GM23338 (cell line): ENCODE measurements around the gene ZNF527. TPM values are rescaled to one million over a fixed set of nuclear protein-coding genes. Genes with fewer than 3 reads are reported as not detected.

ENCODE experiments used
- ATAC-seq: fragments of 200-7000 bp; cut with Tn5 transposase; 3 replicates; pipeline ENCODE4 v1.9.1; 2020
- DNase-seq: peaks from one replicate; pipeline ENCODE4 v3.0.0-alpha.2; 2015; ENCODE audit warnings: low spot score
- H2AFZ ChIP-seq: fragments of 200-600 bp; sonication (generic); 2 replicates; pipeline ENCODE4 v1.8.0; 2016; ENCODE audit warnings: antibody characterized with exemption, mild to moderate bottlenecking, moderate library complexity
- H3F3A ChIP-seq: fragments of 200-600 bp; sonication (generic); replicated peaks from 2 replicates; pipeline ENCODE4 v1.8.0; 2017; ENCODE audit warnings: antibody characterized with exemption, mixed run types, low read depth
- H3K27ac ChIP-seq: fragments of 200-600 bp; sonication (generic); 2 replicates; pipeline ENCODE4 v1.6.1; 2016; ENCODE audit warnings: low read depth
- H3K27me3 ChIP-seq: fragments of 200-600 bp; sonication (generic); 2 replicates; pipeline ENCODE4 v1.8.0; 2016; ENCODE audit warnings: mild to moderate bottlenecking, mixed run types, moderate library complexity; ENCODE audit not compliant: insufficient read depth
- H3K36me3 ChIP-seq: fragments of 200-600 bp; sonication (generic); 2 replicates; pipeline ENCODE4 v1.8.0; 2016; ENCODE audit warnings: mild to moderate bottlenecking; ENCODE audit not compliant: insufficient read depth
- H3K4me1 ChIP-seq: fragments of 200-600 bp; sonication (generic); 2 replicates; pipeline ENCODE4 v1.8.0; 2016; ENCODE audit warnings: mild to moderate bottlenecking, moderate library complexity; ENCODE audit not compliant: insufficient read depth
- H3K4me2 ChIP-seq: fragments of 200-600 bp; sonication (generic); 2 replicates; pipeline ENCODE4 v1.7.1; 2017; ENCODE audit warnings: mixed run types
- H3K4me3 ChIP-seq: fragments of 200-600 bp; sonication (generic); 2 replicates; pipeline ENCODE4 v1.6.1; 2016; ENCODE audit warnings: mixed run types
- H3K79me2 ChIP-seq: fragments of 200-600 bp; sonication (generic); replicated peaks from 2 replicates; pipeline ENCODE4 v1.8.0; 2017; ENCODE audit warnings: mild to moderate bottlenecking; ENCODE audit not compliant: insufficient read depth
- H3K9me2 ChIP-seq: fragments of 200-600 bp; sonication (generic); 2 replicates; pipeline ENCODE4 v1.8.0; 2017; ENCODE audit not compliant: insufficient read depth
- H4K20me1 ChIP-seq: fragments of 200-600 bp; sonication (generic); replicated peaks from 2 replicates; pipeline ENCODE4 v1.8.0; 2017; ENCODE audit warnings: mild to moderate bottlenecking; ENCODE audit not compliant: insufficient read depth
- H3K27ac Mint-ChIP-seq: 2 replicates; pipeline ENCODE4 v1.8.0; 2020; ENCODE audit warnings: inconsistent platforms, mild to moderate bottlenecking, moderate library complexity, mixed read lengths
- H3K27me3 Mint-ChIP-seq: 3 replicates; pipeline ENCODE4 v1.8.0; 2022; ENCODE audit warnings: low read depth, mild to moderate bottlenecking, moderate library complexity, mixed read lengths, inconsistent platforms; ENCODE audit not compliant: insufficient read depth, poor library complexity
- H3K36me3 Mint-ChIP-seq: 3 replicates; pipeline ENCODE4 v1.8.0; 2021; ENCODE audit warnings: low read depth, mild to moderate bottlenecking, inconsistent platforms, moderate library complexity, mixed read lengths
- H3K4me1 Mint-ChIP-seq: 3 replicates; pipeline ENCODE4 v1.8.0; 2020; ENCODE audit warnings: mild to moderate bottlenecking, inconsistent platforms, mixed read lengths
- H3K4me3 Mint-ChIP-seq: 3 replicates; pipeline ENCODE4 v1.8.0; 2021; ENCODE audit warnings: moderate library complexity, mild to moderate bottlenecking, inconsistent platforms, mixed read lengths
- H3K9me3 Mint-ChIP-seq: 3 replicates; pipeline ENCODE4 v1.8.0; 2020; ENCODE audit warnings: moderate library complexity, mild to moderate bottlenecking, inconsistent platforms, mixed read lengths
- CREB1 ChIP-seq: fragments of 250-450 bp; sonication (Bioruptor Pico); IDR thresholded peaks from 2 replicates; pipeline ENCODE4 v1.5.0; 2020; ENCODE audit warnings: low read depth, mild to moderate bottlenecking, moderate library complexity
- CTCF ChIP-seq, 2 experiments: fragments of 200-600 bp in 1 of 2; sonication (generic) in 1 of 2; conservative IDR thresholded peaks; 2 replicates each; pipeline versions ENCODE4 v1.5.1 to v1.6.1; 2016 to 2017; ENCODE audit warnings: antibody characterized with exemption in 2 of 2, low read depth in 2 of 2, mild to moderate bottlenecking in 2 of 2, moderate library complexity in 1 of 2
- ETS1 ChIP-seq: IDR thresholded peaks from 2 replicates; pipeline ENCODE4 v1.6.1; 2016; ENCODE audit warnings: antibody characterized with exemption
- EZH2 ChIP-seq: fragments of 200-600 bp; sonication (generic); IDR thresholded peaks from one replicate; pipeline ENCODE4 v1.8.0; 2017; ENCODE audit warnings: antibody characterized with exemption, mild to moderate bottlenecking, low read depth; ENCODE audit not compliant: unreplicated experiment
- EZH2phosphoT487 ChIP-seq: fragments of 200-600 bp; sonication (generic); IDR thresholded peaks from one replicate; pipeline ENCODE4 v1.8.1; 2018; ENCODE audit warnings: antibody characterized with exemption; ENCODE audit not compliant: unreplicated experiment
- JUNB ChIP-seq: IDR thresholded peaks from one replicate; pipeline ENCODE4 v1.6.1; 2016; ENCODE audit warnings: antibody characterized with exemption; ENCODE audit not compliant: unreplicated experiment
- NANOG ChIP-seq: IDR thresholded peaks from 2 replicates; pipeline ENCODE4 v1.6.1; 2016; ENCODE audit warnings: antibody characterized with exemption, borderline replicate concordance
- POLR2AphosphoS5 ChIP-seq: IDR thresholded peaks from 2 replicates; pipeline ENCODE4 v1.6.1; 2016; ENCODE audit warnings: antibody characterized with exemption, low read depth
- STAT1 ChIP-seq: IDR thresholded peaks from one replicate; pipeline ENCODE4 v1.6.1; 2016; ENCODE audit warnings: antibody characterized with exemption; ENCODE audit not compliant: unreplicated experiment
- ZNF114 ChIP-seq: fragments of 250-450 bp; sonication (Bioruptor Pico); IDR thresholded peaks from 2 replicates; pipeline ENCODE4 v1.5.0; 2020; ENCODE audit warnings: mild to moderate bottlenecking, moderate library complexity
- ZNF331 ChIP-seq: fragments of 250-450 bp; sonication (Bioruptor Pico); IDR thresholded peaks from 2 replicates; pipeline ENCODE4 v1.5.0; 2020; ENCODE audit warnings: low read depth, mild to moderate bottlenecking, moderate library complexity
- polyA plus RNA-seq: library from polyadenylated mRNA; unstranded; fragments of >200 nt; fragmentation: Nextera tagmentation; extraction: Ambion mirVana; gene quantifications from 2 replicates; pipeline ENCODE4 v1.2.1, GENCODE V29; 2016
- total RNA-seq: library from RNA; depleted of rRNA; stranded (reverse); fragments of >200 nt; shearing (Covaris generic); gene quantifications from 2 replicates; pipeline ENCODE4 v1.2.3, GENCODE V29; 2014
- TF ChIP-seq, protein P1 (sequence below): fragments of 250-450 bp; sonication (Bioruptor Pico); IDR thresholded peaks from 2 replicates; pipeline ENCODE4 v1.5.0; 2020; ENCODE audit warnings: mild to moderate bottlenecking, moderate library complexity
- TF ChIP-seq, protein P2 (sequence below): IDR thresholded peaks from one replicate; pipeline ENCODE4 v1.6.1; 2018; ENCODE audit warnings: antibody characterized with exemption; ENCODE audit not compliant: unreplicated experiment

Gene ZNF527
- total and polyA plus RNA-seq, 2 experiments from 2014 or later, result 0.97 to 7.9 TPM

- no peak overlapping the region for H3K27ac Mint-ChIP-seq
- H3K4me3 ChIP-seq, result no peak overlapping the region
- H3K27me3 Mint-ChIP-seq, result peaks cover 13% of the 10 kb centered on the region
- H2AFZ ChIP-seq, result no peak overlapping the region
- peaks cover 26% of the 10 kb centered on the region for H3K79me2 ChIP-seq
- H3K27me3 ChIP-seq, result no peaks in the 10 kb centered on the region
- no peaks in the 10 kb centered on the region for H3K9me3 Mint-ChIP-seq
- H4K20me1 ChIP-seq, result peaks cover 3% of the 10 kb centered on the region; the same call in 1 of the 2 replicates
- TF ChIP-seq NANOG (no peak), JUNB (no peak), STAT1 (no peak), ETS1 (no peak), EZH2 (no peak), ZNF331 (CRISPR knock-in tag) (no peak), ZNF114 (CRISPR knock-in tag) (no peak), POLR2AphosphoS5 (no peak), CTCF (conservative IDR thresholded peaks at IDR 0.05; ENCODE audit: low read depth in 2 of 2) (no peak), CREB1 (CRISPR knock-in tag) (no peak), EZH2phosphoT487 (no peak)
- TF ChIP-seq, protein P1, sequence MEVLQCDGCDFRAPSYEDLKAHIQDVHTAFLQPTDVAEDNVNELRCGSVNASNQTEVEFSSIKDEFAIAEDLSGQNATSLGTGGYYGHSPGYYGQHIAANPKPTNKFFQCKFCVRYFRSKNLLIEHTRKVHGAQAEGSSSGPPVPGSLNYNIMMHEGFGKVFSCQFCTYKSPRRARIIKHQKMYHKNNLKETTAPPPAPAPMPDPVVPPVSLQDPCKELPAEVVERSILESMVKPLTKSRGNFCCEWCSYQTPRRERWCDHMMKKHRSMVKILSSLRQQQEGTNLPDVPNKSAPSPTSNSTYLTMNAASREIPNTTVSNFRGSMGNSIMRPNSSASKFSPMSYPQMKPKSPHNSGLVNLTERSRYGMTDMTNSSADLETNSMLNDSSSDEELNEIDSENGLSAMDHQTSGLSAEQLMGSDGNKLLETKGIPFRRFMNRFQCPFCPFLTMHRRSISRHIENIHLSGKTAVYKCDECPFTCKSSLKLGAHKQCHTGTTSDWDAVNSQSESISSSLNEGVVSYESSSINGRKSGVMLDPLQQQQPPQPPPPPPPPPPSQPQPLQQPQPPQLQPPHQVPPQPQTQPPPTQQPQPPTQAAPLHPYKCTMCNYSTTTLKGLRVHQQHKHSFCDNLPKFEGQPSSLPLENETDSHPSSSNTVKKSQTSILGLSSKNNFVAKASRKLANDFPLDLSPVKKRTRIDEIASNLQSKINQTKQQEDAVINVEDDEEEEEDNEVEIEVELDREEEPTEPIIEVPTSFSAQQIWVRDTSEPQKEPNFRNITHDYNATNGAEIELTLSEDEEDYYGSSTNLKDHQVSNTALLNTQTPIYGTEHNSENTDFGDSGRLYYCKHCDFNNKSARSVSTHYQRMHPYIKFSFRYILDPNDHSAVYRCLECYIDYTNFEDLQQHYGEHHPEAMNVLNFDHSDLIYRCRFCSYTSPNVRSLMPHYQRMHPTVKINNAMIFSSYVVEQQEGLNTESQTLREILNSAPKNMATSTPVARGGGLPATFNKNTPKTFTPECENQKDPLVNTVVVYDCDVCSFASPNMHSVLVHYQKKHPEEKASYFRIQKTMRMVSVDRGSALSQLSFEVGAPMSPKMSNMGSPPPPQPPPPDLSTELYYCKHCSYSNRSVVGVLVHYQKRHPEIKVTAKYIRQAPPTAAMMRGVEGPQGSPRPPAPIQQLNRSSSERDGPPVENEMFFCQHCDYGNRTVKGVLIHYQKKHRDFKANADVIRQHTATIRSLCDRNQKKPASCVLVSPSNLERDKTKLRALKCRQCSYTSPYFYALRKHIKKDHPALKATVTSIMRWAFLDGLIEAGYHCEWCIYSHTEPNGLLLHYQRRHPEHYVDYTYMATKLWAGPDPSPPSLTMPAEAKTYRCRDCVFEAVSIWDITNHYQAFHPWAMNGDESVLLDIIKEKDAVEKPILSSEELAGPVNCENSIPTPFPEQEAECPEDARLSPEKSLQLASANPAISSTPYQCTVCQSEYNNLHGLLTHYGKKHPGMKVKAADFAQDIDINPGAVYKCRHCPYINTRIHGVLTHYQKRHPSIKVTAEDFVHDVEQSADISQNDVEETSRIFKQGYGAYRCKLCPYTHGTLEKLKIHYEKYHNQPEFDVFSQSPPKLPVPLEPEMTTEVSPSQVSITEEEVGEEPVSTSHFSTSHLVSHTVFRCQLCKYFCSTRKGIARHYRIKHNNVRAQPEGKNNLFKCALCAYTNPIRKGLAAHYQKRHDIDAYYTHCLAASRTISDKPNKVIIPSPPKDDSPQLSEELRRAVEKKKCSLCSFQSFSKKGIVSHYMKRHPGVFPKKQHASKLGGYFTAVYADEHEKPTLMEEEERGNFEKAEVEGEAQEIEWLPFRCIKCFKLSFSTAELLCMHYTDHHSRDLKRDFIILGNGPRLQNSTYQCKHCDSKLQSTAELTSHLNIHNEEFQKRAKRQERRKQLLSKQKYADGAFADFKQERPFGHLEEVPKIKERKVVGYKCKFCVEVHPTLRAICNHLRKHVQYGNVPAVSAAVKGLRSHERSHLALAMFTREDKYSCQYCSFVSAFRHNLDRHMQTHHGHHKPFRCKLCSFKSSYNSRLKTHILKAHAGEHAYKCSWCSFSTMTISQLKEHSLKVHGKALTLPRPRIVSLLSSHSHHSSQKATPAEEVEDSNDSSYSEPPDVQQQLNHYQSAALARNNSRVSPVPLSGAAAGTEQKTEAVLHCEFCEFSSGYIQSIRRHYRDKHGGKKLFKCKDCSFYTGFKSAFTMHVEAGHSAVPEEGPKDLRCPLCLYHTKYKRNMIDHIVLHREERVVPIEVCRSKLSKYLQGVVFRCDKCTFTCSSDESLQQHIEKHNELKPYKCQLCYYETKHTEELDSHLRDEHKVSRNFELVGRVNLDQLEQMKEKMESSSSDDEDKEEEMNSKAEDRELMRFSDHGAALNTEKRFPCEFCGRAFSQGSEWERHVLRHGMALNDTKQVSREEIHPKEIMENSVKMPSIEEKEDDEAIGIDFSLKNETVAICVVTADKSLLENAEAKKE, result no peak
- TF ChIP-seq, protein P2, sequence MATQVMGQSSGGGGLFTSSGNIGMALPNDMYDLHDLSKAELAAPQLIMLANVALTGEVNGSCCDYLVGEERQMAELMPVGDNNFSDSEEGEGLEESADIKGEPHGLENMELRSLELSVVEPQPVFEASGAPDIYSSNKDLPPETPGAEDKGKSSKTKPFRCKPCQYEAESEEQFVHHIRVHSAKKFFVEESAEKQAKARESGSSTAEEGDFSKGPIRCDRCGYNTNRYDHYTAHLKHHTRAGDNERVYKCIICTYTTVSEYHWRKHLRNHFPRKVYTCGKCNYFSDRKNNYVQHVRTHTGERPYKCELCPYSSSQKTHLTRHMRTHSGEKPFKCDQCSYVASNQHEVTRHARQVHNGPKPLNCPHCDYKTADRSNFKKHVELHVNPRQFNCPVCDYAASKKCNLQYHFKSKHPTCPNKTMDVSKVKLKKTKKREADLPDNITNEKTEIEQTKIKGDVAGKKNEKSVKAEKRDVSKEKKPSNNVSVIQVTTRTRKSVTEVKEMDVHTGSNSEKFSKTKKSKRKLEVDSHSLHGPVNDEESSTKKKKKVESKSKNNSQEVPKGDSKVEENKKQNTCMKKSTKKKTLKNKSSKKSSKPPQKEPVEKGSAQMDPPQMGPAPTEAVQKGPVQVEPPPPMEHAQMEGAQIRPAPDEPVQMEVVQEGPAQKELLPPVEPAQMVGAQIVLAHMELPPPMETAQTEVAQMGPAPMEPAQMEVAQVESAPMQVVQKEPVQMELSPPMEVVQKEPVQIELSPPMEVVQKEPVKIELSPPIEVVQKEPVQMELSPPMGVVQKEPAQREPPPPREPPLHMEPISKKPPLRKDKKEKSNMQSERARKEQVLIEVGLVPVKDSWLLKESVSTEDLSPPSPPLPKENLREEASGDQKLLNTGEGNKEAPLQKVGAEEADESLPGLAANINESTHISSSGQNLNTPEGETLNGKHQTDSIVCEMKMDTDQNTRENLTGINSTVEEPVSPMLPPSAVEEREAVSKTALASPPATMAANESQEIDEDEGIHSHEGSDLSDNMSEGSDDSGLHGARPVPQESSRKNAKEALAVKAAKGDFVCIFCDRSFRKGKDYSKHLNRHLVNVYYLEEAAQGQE, result no peak
- H3K4me1 ChIP-seq, result peaks cover 22% of the 10 kb centered on the region
- peaks cover 47% of the 10 kb centered on the region for H3K36me3 Mint-ChIP-seq
- 0 out of 2 replicates have a peak, but pooled peaks cover 3% of the 10 kb centered on the region for H3F3A ChIP-seq
- DNase-seq (no peak), ATAC-seq (no peak)
- H3K4me2 ChIP-seq, result peak overlapping the region; percentile 98; the same call in 1 of the 2 replicates
- H3K4me3 Mint-ChIP-seq, result no peak overlapping the region
- H3K4me1 Mint-ChIP-seq, result peaks cover 17% of the 10 kb centered on the region
- no peaks in the 10 kb centered on the region for H3K36me3 ChIP-seq
- no peaks in the 10 kb centered on the region; the same call in 1 of the 2 replicates for H3K9me2 ChIP-seq
- H3K27ac ChIP-seq, result peak overlapping the region; percentile 79; the same call in 1 of the 2 replicates
Observed at GRCh38 chr19:37332839-37333238, 38.1 kb upstream of the ZNF527 start.
